ENCODE data around the gene KDR. TPM values are rescaled to one million over a fixed set of nuclear protein-coding genes. Genes with fewer than 3 reads are reported as not detected.

Gene KDR
- total RNA-seq, 2 donors from 2014 or later, result not detected

- ATAC-seq (replicated peaks in 1 of 2) (no peak), DNase-seq (no peak)
- H3K36me3 Mint-ChIP-seq (ENCODE audit: insufficient read depth in 2 of 2), result no peaks in the 10 kb centered on the region
- no peaks in the 10 kb centered on the region for H3K4me1 Mint-ChIP-seq (ENCODE audit: low read depth)
- H3K9me3 Mint-ChIP-seq, result peaks cover 0 to 3% of the 10 kb centered on the region in 2 donors
- no peak overlapping the region for H3K27ac Mint-ChIP-seq
- H3K27me3 Mint-ChIP-seq (ENCODE audit: low read depth), result peaks cover 29% of the 10 kb centered on the region
- H3K4me3 Mint-ChIP-seq, result no peak overlapping the region
These were observed 13.0 kb upstream of the KDR start for GRCh38 chr4:55138367-55138766.

- Mint-ChIP-seq H3K27ac (no peak overlapping the region), H3K9me3 (peaks cover 0 to 3% of the 10 kb centered on the region in 2 donors), H3K27me3 (ENCODE audit: low read depth) (peaks cover 27% of the 10 kb centered on the region), H3K4me1 (ENCODE audit: low read depth) (no peaks in the 10 kb centered on the region), H3K36me3 (ENCODE audit: insufficient read depth in 2 of 2) (no peaks in the 10 kb centered on the region), H3K4me3 (no peak overlapping the region)
- DNase-seq, result no peak
- ATAC-seq (replicated peaks in 1 of 2), result no peak
These were observed 11.2 kb upstream of the KDR start for GRCh38 chr4:55136634-55137033.

- no peaks in the 10 kb centered on the region for H3K36me3 Mint-ChIP-seq (ENCODE audit: insufficient read depth in 2 of 2)
- no peaks in the 10 kb centered on the region for H3K4me1 Mint-ChIP-seq (ENCODE audit: low read depth)
- DNase-seq (no peak), ATAC-seq (replicated peaks in 1 of 2) (no peak)
- H3K4me3 Mint-ChIP-seq, result no peak overlapping the region
- no peak overlapping the region for H3K27ac Mint-ChIP-seq
- H3K9me3 Mint-ChIP-seq, result no peaks in the 10 kb centered on the region
- H3K27me3 Mint-ChIP-seq (ENCODE audit: low read depth), result peaks cover 22% of the 10 kb centered on the region
These were observed 8.6 kb upstream of the KDR start for GRCh38 chr4:55133951-55134350.

- H3K27ac Mint-ChIP-seq, result no peak overlapping the region
- no peak for ATAC-seq (replicated peaks in 1 of 2)
- DNase-seq, result no peak
- no peaks in the 10 kb centered on the region for H3K4me1 Mint-ChIP-seq (ENCODE audit: low read depth)
- H3K27me3 Mint-ChIP-seq (ENCODE audit: low read depth), result peaks cover 28% of the 10 kb centered on the region
- no peaks in the 10 kb centered on the region for H3K36me3 Mint-ChIP-seq (ENCODE audit: insufficient read depth in 2 of 2)
- no peak overlapping the region for H3K4me3 Mint-ChIP-seq
- H3K9me3 Mint-ChIP-seq, result no peaks in the 10 kb centered on the region
These were observed 7.4 kb upstream of the KDR start for GRCh38 chr4:55132775-55133174.

GRCh38 chr4:55127521-55127920, 2.1 kb upstream of the KDR start:
- ATAC-seq (replicated peaks in 1 of 2), result no peak
- DNase-seq, result no peak
- no peak overlapping the region for H3K4me3 Mint-ChIP-seq
- peaks cover 10% of the 10 kb centered on the region for H3K4me1 Mint-ChIP-seq (ENCODE audit: low read depth)
- no peaks in the 10 kb centered on the region for H3K36me3 Mint-ChIP-seq (ENCODE audit: insufficient read depth in 2 of 2)
- H3K27me3 Mint-ChIP-seq (ENCODE audit: low read depth), result peaks cover 55% of the 10 kb centered on the region
- no peaks in the 10 kb centered on the region for H3K9me3 Mint-ChIP-seq
- H3K27ac Mint-ChIP-seq, result no peak overlapping the region

- Mint-ChIP-seq H3K4me1 (ENCODE audit: low read depth) (peaks cover 10% of the 10 kb centered on the region), H3K36me3 (ENCODE audit: insufficient read depth in 2 of 2) (no peaks in the 10 kb centered on the region), H3K27me3 (ENCODE audit: low read depth) (peaks cover 55% of the 10 kb centered on the region), H3K27ac (no peak overlapping the region), H3K4me3 (no peak overlapping the region), H3K9me3 (no peaks in the 10 kb centered on the region)
- no peak for DNase-seq
- no peak for ATAC-seq (replicated peaks in 1 of 2)
These were observed 1.7 kb upstream of the KDR start for GRCh38 chr4:55127053-55127452.

GRCh38 chr4:55125763-55126541, 557 bp upstream of the KDR start:
- Mint-ChIP-seq H3K4me1 (ENCODE audit: low read depth) (peaks cover 10% of the 10 kb centered on the region), H3K27me3 (ENCODE audit: low read depth) (peaks cover 61% of the 10 kb centered on the region), H3K27ac (no peak overlapping the region), H3K4me3 (peak overlapping the region; percentile 59 to 70), H3K36me3 (ENCODE audit: insufficient read depth in 2 of 2) (no peaks in the 10 kb centered on the region), H3K9me3 (no peaks in the 10 kb centered on the region)
- ATAC-seq (replicated peaks in 1 of 2) (no peak), DNase-seq (no peak)

- H3K4me3 Mint-ChIP-seq, result peak overlapping the region in 1 of 2 donors; percentile 42
- H3K36me3 Mint-ChIP-seq (ENCODE audit: insufficient read depth in 2 of 2), result no peaks in the 10 kb centered on the region
- H3K27me3 Mint-ChIP-seq (ENCODE audit: low read depth), result peaks cover 65% of the 10 kb centered on the region
These were observed 896 bp downstream of the KDR start for GRCh38 chr4:55124322-55125076.

GRCh38 chr4:55123791-55124190, 1.6 kb downstream of the KDR start:
- H3K4me1 Mint-ChIP-seq (ENCODE audit: low read depth), result peaks cover 10% of the 10 kb centered on the region
- no peak overlapping the region for H3K27ac Mint-ChIP-seq
- no peaks in the 10 kb centered on the region for H3K36me3 Mint-ChIP-seq (ENCODE audit: insufficient read depth in 2 of 2)
- no peak overlapping the region for H3K4me3 Mint-ChIP-seq
- no peak for DNase-seq
- H3K27me3 Mint-ChIP-seq (ENCODE audit: low read depth), result peaks cover 65% of the 10 kb centered on the region
- H3K9me3 Mint-ChIP-seq, result no peaks in the 10 kb centered on the region
- ATAC-seq (replicated peaks in 1 of 2), result no peak

More at GRCh38 chr4:55124322-55125076, 896 bp downstream of the KDR start:
- ATAC-seq (replicated peaks in 1 of 2) (no peak), DNase-seq (no peak)
- Mint-ChIP-seq H3K9me3 (no peaks in the 10 kb centered on the region), H3K27ac (no peak overlapping the region), H3K4me1 (ENCODE audit: low read depth) (peaks cover 10% of the 10 kb centered on the region)

- H3K4me1 Mint-ChIP-seq (ENCODE audit: low read depth), result peaks cover 10% of the 10 kb centered on the region
- no peak for DNase-seq
- H3K27me3 Mint-ChIP-seq (ENCODE audit: low read depth), result peaks cover 59% of the 10 kb centered on the region
- ATAC-seq (replicated peaks in 1 of 2), result no peak
- no peaks in the 10 kb centered on the region for H3K36me3 Mint-ChIP-seq (ENCODE audit: insufficient read depth in 2 of 2)
- H3K9me3 Mint-ChIP-seq, result no peaks in the 10 kb centered on the region
- no peak overlapping the region for H3K4me3 Mint-ChIP-seq
- H3K27ac Mint-ChIP-seq, result no peak overlapping the region
These were observed 3.2 kb downstream of the KDR start for GRCh38 chr4:55122235-55122634.

- H3K4me1 Mint-ChIP-seq (ENCODE audit: low read depth), result peaks cover 7% of the 10 kb centered on the region
- H3K27me3 Mint-ChIP-seq (ENCODE audit: low read depth), result peaks cover 49% of the 10 kb centered on the region
- no peak overlapping the region for H3K27ac Mint-ChIP-seq
- no peaks in the 10 kb centered on the region for H3K9me3 Mint-ChIP-seq
- H3K4me3 Mint-ChIP-seq, result no peak overlapping the region
- no peaks in the 10 kb centered on the region for H3K36me3 Mint-ChIP-seq (ENCODE audit: insufficient read depth in 2 of 2)
- ATAC-seq (replicated peaks in 1 of 2) (no peak), DNase-seq (no peak)
These were observed 4.1 kb downstream of the KDR start for GRCh38 chr4:55121246-55121645.

GRCh38 chr4:55118397-55118796, 7.0 kb downstream of the KDR start:
- Mint-ChIP-seq H3K27me3 (ENCODE audit: low read depth) (peaks cover 24% of the 10 kb centered on the region), H3K4me1 (ENCODE audit: low read depth) (no peaks in the 10 kb centered on the region), H3K9me3 (no peaks in the 10 kb centered on the region), H3K36me3 (ENCODE audit: insufficient read depth in 2 of 2) (no peaks in the 10 kb centered on the region), H3K27ac (no peak overlapping the region), H3K4me3 (no peak overlapping the region)
- DNase-seq, result no peak
- ATAC-seq (replicated peaks in 1 of 2), result no peak

GRCh38 chr4:55117511-55117910, 7.9 kb downstream of the KDR start:
- no peak for DNase-seq
- ATAC-seq (replicated peaks in 1 of 2), result no peak
- Mint-ChIP-seq H3K27me3 (ENCODE audit: low read depth) (peaks cover 15% of the 10 kb centered on the region), H3K4me1 (ENCODE audit: low read depth) (no peaks in the 10 kb centered on the region), H3K36me3 (ENCODE audit: insufficient read depth in 2 of 2) (no peaks in the 10 kb centered on the region), H3K9me3 (no peaks in the 10 kb centered on the region), H3K4me3 (no peak overlapping the region), H3K27ac (no peak overlapping the region)
